HS-27A (cell line): ENCODE results near the gene PAMR1.
"Not testable (repeated sequence)": the region's sequence is repeated elsewhere in the genome, so short reads cannot be mapped to it uniquely, and the experiment has no call there.

Experiments used
- DNase-seq: peaks from one replicate; pipeline ENCODE4 v3.0.0-alpha.2; 2012; ENCODE audit warnings: low read depth, missing footprints

Gene PAMR1

DNA sequence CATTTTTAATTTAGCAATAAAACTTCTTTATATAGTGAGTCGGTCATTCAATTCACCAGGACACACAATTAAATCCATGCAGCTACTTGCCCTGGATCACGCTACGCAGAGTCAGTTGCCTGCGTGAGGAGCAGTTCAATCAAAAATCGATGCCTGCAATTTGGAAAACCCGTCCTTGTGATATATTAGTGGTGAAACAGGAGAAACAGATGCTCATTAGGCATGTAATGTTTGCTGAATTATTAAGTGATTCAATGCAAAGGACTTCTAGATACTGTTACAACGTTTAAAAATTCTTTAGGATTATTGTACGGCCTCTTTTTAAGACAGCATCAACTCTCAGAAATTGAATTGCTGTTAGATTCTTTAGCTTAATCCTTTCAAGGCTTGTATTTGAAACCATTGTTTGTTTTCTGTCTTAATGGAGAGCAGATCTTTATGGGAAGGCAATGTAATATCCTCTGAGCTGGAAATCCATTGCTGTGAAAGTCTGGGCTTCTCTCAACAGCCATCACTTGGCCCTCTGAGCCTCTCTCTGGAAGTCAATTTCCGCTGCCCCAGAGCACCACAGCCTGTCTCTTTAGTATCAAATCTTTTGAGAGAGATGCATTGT lies 20.1 kb upstream of the PAMR1 start:
- no peak for DNase-seq

DNA sequence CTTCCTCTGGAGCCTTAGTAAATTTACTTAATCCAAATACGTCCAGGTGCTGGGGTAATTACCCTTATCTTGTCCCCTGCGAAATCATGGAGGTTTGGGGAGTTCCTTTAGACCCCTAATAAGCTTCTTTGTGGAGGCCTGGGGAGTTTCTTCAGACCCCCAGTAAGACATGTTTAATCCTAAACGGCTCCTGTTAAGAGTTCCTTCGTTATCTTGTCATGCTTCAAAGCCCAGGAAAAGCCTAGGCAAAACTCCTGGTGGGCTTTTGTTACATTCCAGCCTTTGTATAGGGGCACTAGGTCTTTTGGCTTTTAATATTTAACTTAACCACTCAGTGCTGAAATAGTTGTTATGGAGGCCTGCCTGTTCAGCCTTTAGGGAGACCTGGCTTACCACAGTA lies 18.1 kb upstream of the PAMR1 start:
- DNase-seq = no peak

- no peak for DNase-seq
Observed at GRCh38 chr11:35541621-35542375, 16.4 kb upstream of the PAMR1 start.

DNA sequence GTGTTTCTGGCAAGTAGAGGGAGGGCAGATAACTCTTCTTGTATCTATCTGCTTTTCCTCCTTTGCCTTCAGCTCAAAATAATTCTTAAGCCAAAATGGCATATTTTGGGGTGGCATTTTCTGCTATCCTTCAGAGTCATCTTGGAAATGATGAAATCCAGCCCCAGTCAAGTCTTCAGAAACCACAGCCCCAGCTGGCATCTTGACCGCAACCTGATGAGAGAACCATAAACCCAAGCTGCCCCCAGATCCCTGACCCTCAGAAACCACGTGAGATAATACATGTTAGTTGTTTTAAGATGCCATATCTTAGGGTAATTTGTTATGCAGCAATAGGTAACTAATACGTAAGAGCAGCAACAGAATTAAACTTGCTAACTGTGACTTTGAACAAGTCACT lies 15.1 kb upstream of the PAMR1 start:
- no peak for DNase-seq

- no peak for DNase-seq
Observed at GRCh38 chr11:35539781-35540281, 14.4 kb upstream of the PAMR1 start.

GRCh38 chr11:35539256-35539655 lies 13.8 kb upstream of the PAMR1 start:
- DNase-seq = no peak

GRCh38 chr11:35536470-35536869 lies 11.1 kb upstream of the PAMR1 start:
- DNase-seq = no peak

DNA sequence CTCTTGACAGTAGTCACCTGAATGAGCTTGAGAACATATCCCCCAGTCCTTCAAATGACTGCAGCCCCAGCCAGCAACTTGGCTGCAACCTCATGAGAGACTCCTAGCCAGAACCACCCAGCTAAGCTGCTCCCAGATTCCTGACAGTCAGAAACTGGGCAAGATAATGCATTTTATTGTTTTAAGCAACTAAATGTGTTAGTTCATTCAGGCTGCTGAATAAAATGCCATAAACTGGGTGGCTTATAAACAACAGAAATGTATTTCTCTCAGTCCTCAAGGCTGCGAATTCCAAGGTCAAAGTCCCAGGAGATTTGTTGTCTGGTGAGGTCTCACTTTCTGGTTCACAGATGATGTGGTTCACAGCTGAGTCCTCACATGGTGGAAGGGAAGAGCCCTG lies 5.8 kb upstream of the PAMR1 start:
- DNase-seq = no peak

GRCh38 chr11:35529971-35530495 lies 4.6 kb upstream of the PAMR1 start:
- DNase-seq = no peak

DNA sequence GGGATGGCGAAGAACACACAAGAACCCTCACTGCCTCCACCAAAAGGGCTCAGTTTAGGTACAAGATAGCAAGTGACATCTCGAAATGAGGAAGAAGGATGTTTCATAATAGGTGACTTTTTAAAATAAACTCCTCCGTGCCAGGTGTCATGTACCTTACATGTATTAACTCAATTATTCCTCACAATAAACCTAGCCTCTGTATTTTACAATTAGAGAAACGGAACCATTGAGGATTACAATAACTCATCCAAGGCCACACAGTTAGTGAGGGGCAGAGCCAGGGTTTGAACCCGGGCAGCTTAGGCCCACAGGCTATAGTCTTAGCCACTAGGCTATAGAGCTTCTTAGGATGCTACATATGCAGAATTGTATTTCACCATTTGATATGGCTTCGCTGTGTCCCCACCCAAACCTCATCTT lies 965 bp upstream of the PAMR1 start:
- DNase-seq = no peak

GRCh38 chr11:35524780-35525179 lies 636 bp downstream of the PAMR1 start:
- no peak for DNase-seq

DNA sequence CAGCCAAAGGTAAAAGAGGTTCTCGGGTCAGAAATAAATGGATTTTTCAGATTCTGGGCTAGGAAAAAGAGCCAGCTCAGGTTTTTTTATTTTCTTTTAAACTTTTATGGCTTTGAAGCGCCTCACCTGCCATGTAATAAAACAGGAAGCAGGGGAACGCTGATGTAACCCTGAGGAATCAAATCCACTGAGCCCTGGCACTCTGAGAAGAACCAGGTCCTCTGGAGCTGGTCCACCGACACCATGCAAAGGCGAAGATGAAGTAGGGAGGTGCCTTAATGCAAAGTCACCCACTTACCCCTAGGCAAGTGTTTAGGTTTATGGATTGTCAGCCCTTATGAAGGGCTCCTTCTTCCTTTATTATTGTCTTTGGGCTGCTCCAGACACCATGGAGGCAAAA lies 1.6 kb downstream of the PAMR1 start:
- no peak for DNase-seq

- DNase-seq = no peak
Observed at GRCh38 chr11:35523331-35523768, 2.1 kb downstream of the PAMR1 start.

GRCh38 chr11:35522091-35522490 lies 3.3 kb downstream of the PAMR1 start:
- not testable (repeated sequence) for DNase-seq

GRCh38 chr11:35520376-35520775 lies 5.0 kb downstream of the PAMR1 start:
- DNase-seq = no peak

DNA sequence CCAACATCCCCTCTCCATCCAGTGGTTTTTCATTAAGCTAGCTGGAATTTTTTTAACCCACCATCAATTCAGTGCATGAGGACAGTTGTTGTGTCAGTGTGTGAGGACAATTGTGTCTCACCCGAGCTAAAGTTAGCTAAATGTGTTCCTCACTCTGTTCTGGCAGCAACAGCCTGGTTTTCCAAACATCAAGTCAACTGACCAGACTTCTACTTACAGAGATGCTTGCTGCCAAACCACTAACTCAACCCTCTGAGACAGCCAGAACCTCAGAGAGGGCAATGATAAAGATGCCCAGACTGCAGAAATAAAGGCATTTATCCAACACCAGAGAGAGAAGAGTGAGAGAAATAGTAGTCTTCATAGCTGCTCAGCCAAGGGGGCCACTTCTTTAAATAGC lies 6.7 kb downstream of the PAMR1 start:
- DNase-seq = no peak

- no peak for DNase-seq
Observed at GRCh38 chr11:35517481-35517880, 7.9 kb downstream of the PAMR1 start.

- no peak for DNase-seq
Observed at GRCh38 chr11:35516403-35516802, 9.0 kb downstream of the PAMR1 start.

- peak; percentile 59 for DNase-seq
Observed at GRCh38 chr11:35515224-35515623, 10.2 kb downstream of the PAMR1 start.

DNA sequence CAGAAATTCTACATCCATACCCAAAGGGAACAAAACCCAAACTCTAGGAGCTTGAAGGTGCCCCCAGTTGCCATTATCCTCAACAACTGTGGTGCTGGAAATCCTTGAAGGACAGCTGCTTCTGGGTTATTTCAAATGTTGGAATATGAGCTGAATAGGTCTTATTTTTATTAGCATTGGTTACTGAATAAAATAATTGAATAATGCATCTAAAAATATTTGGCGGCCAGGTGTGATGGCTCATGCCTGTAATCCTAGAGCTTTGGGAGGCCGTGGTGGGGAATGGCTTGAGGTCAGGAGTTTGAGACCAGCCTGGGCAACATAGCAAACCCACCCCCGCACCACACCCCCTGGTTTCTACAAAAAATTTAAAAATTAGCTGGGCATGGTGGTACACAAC lies 10.9 kb downstream of the PAMR1 start:
- no peak for DNase-seq

- DNase-seq = peak; percentile 52
Observed at GRCh38 chr11:35511666-35512065, 13.8 kb downstream of the PAMR1 start.

DNA sequence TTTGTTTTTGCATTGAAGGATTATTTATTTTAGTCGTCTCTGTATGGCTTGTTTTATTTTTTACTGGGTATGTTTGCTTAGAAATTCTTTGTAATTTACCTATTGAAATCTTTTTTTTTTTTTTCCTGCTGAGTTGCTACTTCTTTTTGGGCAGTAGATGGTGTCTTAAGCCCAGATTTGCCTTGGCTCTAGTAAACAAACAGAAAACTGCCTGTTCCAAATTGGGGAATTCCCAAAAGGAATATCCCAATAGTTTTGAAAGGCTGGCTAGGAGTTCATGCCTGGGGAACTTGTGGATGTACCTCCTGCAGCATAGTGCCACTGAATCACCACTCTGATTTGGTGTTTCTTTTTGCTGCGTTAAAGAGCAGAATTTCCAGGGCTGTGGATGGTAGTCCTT lies 17.7 kb downstream of the PAMR1 start:
- DNase-seq = no peak

DNA sequence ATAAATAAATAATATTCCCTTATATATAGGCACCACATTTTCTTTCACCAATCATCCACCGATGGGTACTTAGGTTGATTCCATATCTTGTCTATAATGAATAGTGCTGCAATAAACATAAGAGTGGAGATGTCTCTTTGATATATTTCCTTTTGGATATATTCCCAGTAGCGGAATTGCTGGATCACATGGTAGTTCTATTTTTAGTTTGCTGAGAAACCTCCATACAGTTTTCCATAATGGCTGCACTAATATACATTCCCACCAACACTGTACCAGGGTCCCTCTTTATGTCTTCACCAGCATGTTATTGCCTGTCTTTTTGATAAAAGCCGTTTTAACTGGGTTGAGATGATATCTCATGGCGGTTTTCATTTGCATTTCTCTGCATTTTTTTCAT lies 23.6 kb downstream of the PAMR1 start:
- no peak for DNase-seq
